HL-60 (cell line): ENCODE measurements around the gene RNU6-8.

Source experiments
- POLR2AphosphoS5 ChIP-seq: IDR thresholded peaks from 2 replicates; pipeline ENCODE4 v1.6.1; 2012; ENCODE audit warnings: low read depth
- SPI1 ChIP-seq: IDR thresholded peaks from 2 replicates; pipeline ENCODE4 v1.6.1; 2012; ENCODE audit warnings: low read depth, mild to moderate bottlenecking, borderline replicate concordance
- TF ChIP-seq, protein P1 (sequence below): IDR thresholded peaks from one replicate; pipeline ENCODE4 v1.5.1; 2011; ENCODE audit warnings: low read length, control low read depth, inconsistent platforms; ENCODE audit not compliant: insufficient read depth

DNA sequence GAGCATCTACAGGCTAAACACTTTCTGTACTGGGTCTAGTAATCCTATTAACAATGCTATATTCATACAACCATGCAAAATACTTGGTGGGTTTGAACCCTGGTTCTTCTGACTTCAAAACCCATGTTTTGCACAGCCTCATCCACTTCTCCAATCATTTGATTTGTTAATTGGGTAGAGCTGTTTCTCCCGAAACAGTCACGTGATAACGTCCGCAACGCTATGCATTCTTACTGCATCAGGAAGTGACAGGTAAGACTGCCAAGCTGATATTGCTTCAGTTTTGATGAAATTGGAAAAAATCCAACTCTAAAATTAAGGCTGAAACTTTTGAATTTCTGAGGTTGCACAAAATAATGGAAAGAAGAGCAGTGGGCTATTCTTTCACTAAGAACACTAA lies 31.6 kb downstream of the RNU6-8 start:
- TF ChIP-seq, protein P1, sequence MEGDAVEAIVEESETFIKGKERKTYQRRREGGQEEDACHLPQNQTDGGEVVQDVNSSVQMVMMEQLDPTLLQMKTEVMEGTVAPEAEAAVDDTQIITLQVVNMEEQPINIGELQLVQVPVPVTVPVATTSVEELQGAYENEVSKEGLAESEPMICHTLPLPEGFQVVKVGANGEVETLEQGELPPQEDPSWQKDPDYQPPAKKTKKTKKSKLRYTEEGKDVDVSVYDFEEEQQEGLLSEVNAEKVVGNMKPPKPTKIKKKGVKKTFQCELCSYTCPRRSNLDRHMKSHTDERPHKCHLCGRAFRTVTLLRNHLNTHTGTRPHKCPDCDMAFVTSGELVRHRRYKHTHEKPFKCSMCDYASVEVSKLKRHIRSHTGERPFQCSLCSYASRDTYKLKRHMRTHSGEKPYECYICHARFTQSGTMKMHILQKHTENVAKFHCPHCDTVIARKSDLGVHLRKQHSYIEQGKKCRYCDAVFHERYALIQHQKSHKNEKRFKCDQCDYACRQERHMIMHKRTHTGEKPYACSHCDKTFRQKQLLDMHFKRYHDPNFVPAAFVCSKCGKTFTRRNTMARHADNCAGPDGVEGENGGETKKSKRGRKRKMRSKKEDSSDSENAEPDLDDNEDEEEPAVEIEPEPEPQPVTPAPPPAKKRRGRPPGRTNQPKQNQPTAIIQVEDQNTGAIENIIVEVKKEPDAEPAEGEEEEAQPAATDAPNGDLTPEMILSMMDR, result no peak
- TF ChIP-seq POLR2AphosphoS5 (no peak), SPI1 (no peak)
